Thoracic aorta (tissue), 2 donors: Measurements from ENCODE around the gene WIZ. TPM values are rescaled to one million over a fixed set of nuclear protein-coding genes. Genes with fewer than 3 reads are reported as not detected.
"Not testable (repeated sequence)": the region's sequence is repeated elsewhere in the genome, so short reads cannot be mapped to it uniquely, and the experiment has no call there.

Source experiments
- ATAC-seq: fragments of 150-250 bp; one replicate; pipeline ENCODE4 v1.8.0; 2017; ENCODE audit warnings: low read depth; ENCODE audit not compliant: insufficient number of reproducible peaks, low FRiP score
- DNase-seq: peaks from one replicate; pipeline ENCODE4 v3.0.0-alpha.2; 2020; ENCODE audit warnings: low spot score
- H3K27ac ChIP-seq, 2 donors: fragments of 200-600 bp; sonication (generic); 1 replicate in 1 of 2; 2 replicates in 1 of 2; pipeline ENCODE4 v1.5.1; 2016; ENCODE audit warnings: mild to moderate bottlenecking in 2 of 2, moderate library complexity in 2 of 2
- H3K27me3 ChIP-seq: fragments of 200-600 bp; sonication (generic); replicated peaks from 2 replicates; pipeline ENCODE4 v1.6.0; 2016; ENCODE audit warnings: mild to moderate bottlenecking; ENCODE audit not compliant: insufficient read depth
- H3K36me3 ChIP-seq: fragments of 200-600 bp; sonication (generic); one replicate; pipeline ENCODE4 v1.5.1; 2016
- H3K4me1 ChIP-seq, 2 donors: fragments of 200-600 bp; sonication (generic); 1 replicate in 1 of 2; 2 replicates in 1 of 2; pipeline versions ENCODE4 v1.5.1 to v1.6.0; 2016; ENCODE audit warnings: low read depth in 2 of 2, mild to moderate bottlenecking in 1 of 2; ENCODE audit not compliant: control insufficient read depth in 1 of 2
- H3K4me3 ChIP-seq: fragments of 200-600 bp; sonication (generic); 2 replicates; pipeline ENCODE4 v1.5.1; 2016; ENCODE audit warnings: mild to moderate bottlenecking
- H3K9me3 ChIP-seq: fragments of 200-600 bp; sonication (generic); 2 replicates; pipeline ENCODE4 v1.5.1; 2016
- total RNA-seq, 2 donors: library from RNA; depleted of rRNA; stranded (reverse); fragments of >200 nt; gene quantifications; one replicate each; pipeline versions ENCODE4 v1.1.0 to v1.2.3, GENCODE V29; 2016
- TF ChIP-seq, protein P1 (sequence below): fragments of 200-600 bp; sonication (generic); IDR thresholded peaks from one replicate; pipeline ENCODE4 v1.5.1; 2019; ENCODE audit warnings: antibody characterized with exemption

The WIZ gene
- total RNA-seq, 2 donors from 2014 or later = 37.8 to 45.3 TPM

DNA sequence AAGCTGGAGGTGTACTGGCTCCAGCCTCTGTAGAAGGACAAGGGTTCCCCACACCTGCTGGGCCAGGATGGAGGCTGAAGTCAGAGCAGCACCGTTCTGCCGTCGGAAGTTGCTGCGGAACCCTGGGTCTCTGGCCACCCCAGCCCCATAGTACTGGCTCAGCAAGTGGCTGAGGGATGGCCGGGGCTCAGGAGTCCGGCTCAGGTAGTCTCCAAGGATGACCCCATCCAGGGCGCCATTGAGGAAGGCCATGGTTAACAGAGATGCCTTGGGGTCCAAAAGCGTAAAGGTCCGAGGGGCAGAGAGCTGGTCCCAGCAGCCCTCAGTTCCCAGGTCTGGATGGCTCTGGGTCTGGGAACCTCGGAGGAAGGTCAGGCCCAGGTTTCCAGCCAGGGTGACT lies 25.9 kb upstream of the WIZ start:
- H3K4me1 ChIP-seq = no peaks in the 10 kb centered on the region
- TF ChIP-seq, protein P1, sequence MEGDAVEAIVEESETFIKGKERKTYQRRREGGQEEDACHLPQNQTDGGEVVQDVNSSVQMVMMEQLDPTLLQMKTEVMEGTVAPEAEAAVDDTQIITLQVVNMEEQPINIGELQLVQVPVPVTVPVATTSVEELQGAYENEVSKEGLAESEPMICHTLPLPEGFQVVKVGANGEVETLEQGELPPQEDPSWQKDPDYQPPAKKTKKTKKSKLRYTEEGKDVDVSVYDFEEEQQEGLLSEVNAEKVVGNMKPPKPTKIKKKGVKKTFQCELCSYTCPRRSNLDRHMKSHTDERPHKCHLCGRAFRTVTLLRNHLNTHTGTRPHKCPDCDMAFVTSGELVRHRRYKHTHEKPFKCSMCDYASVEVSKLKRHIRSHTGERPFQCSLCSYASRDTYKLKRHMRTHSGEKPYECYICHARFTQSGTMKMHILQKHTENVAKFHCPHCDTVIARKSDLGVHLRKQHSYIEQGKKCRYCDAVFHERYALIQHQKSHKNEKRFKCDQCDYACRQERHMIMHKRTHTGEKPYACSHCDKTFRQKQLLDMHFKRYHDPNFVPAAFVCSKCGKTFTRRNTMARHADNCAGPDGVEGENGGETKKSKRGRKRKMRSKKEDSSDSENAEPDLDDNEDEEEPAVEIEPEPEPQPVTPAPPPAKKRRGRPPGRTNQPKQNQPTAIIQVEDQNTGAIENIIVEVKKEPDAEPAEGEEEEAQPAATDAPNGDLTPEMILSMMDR = no peak

DNA sequence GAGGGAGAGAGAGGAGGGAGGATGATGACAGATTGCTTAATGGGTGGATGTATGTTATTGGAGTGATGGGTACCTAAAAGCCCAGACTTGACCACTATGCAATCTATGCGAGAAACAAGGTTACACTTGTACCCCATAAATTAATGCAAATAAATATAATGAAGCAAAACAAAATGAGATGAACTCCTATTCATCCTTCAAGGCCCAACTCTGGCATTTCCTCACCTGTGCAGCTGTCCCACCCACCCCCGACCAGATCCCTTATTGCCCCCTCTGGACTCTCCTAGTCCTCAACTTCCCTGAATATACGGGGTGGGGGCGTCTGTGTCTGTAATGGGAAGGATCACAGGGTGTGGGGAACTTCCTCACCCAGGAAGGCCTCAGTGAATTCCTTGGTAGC lies 25.4 kb upstream of the WIZ start:
- DNase-seq (no peak), ATAC-seq (no peak)
- TF ChIP-seq, protein P1 = no peak
- H3K27ac ChIP-seq = no peak overlapping the region
- no peaks in the 10 kb centered on the region for H3K27me3 ChIP-seq
- H3K4me1 ChIP-seq = no peaks in the 10 kb centered on the region
- H3K9me3 ChIP-seq = no peaks in the 10 kb centered on the region
- H3K36me3 ChIP-seq = no peaks in the 10 kb centered on the region
- no peak overlapping the region for H3K4me3 ChIP-seq

More for the DNA sequence above, 25.9 kb upstream of the WIZ start:
- no peak overlapping the region for H3K27ac ChIP-seq
- ATAC-seq (no peak), DNase-seq (no peak)
- H3K36me3 ChIP-seq = no peaks in the 10 kb centered on the region
- H3K9me3 ChIP-seq = no peaks in the 10 kb centered on the region
- H3K4me3 ChIP-seq = no peak overlapping the region
- H3K27me3 ChIP-seq = no peaks in the 10 kb centered on the region

DNA sequence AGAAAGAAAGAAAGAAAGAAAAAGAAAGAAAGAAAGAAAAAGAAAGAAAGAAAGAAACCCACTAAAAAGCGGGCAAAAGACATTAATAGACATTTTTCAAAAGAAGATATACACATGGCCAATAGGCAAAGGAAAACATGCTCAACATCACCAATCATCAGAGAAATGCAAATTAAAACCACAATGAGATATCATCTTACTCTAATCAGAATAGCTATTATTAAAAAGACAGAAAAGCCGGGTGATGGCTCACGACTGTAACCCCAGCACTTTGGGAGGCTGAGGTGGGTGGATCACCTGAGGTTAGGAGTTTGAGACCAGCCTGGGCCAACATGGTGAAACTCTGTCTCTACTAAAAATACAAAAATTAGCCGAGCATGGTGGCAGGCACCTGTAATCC lies 24.1 kb upstream of the WIZ start:
- not testable (repeated sequence) for H3K27ac ChIP-seq, DNase-seq

DNA sequence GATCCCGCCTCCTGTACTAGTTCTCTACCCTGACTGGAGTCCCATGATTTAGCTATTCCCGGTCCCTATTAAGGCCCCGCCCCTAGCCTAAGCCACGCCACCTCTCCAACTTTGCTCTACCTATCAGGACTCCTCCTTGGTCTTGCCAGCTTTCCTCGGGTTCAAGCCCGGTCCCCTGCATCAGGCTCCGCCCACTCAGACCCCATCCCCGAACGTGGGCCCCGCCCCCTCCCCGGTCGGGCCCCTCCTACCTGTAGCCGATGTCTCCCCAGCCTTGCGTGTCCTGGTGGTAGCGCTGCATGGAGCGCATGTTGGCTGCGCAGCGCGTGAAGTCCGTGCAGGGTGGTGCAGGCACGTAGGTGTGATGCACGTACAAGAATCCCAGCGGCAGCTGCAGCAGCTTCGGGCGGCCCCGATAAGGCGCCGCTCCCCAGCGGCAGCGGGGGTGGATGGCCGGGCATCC lies 21.9 kb upstream of the WIZ start:
- ATAC-seq = no peak
- no peaks in the 10 kb centered on the region for H3K27me3 ChIP-seq
- DNase-seq = no peak

More for the DNA sequence above, 24.1 kb upstream of the WIZ start:
- not testable (repeated sequence) for H3K4me1 ChIP-seq, H3K9me3 ChIP-seq, H3K36me3 ChIP-seq, H3K4me3 ChIP-seq, H3K27me3 ChIP-seq, ATAC-seq

DNA sequence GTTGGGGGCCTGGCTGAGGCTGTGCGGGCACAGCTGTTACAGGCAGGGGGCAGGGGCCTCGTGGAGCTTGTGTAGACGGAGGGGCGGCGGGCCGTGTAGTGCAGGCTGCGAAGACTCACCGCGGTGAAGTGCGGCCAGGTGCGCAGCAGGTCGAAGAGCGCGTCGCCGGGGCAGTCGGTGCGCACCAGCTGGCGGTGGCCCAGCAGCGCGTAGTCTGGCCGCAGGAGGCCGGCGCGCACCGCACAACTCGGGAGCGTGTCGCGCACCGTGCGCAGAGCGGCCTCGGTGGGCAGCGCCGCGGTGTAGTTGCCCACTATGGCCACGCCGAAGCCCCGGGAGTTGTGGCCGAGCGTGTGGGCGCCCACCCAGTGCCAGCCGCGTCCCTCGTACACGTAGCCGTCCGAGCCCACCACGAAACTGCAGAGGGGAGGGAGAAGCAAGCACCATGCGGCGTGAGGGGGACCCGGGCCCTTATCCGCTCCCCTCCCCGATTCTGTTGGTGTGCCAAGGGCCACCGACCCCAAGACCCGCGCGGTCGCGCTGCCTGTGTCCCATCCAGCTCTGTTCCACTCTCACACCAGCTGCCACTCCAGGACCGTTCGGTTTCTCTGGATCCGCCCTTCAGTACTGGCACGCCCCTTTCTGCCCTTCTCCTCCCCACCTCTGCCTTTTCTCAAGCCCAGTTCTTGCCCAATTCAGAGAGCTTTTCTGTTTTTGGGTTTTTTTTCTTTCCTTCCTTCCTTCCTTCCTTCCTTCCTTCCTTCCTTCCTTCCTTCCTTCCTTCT lies 19.9 kb upstream of the WIZ start:
- no peak for DNase-seq
- H3K9me3 ChIP-seq = no peaks in the 10 kb centered on the region
- peaks cover 0 to 9% of the 10 kb centered on the region in 2 donors for H3K4me1 ChIP-seq
- no peak overlapping the region for H3K27ac ChIP-seq
- H3K36me3 ChIP-seq = no peaks in the 10 kb centered on the region
- H3K4me3 ChIP-seq = peak overlapping the region; percentile 63
- no peaks in the 10 kb centered on the region for H3K27me3 ChIP-seq
- ATAC-seq = no peak
- TF ChIP-seq, protein P1 = no peak

More for the DNA sequence above, 21.9 kb upstream of the WIZ start:
- Histone ChIP-seq H3K27ac (no peak overlapping the region), H3K36me3 (no peaks in the 10 kb centered on the region), H3K4me1 (peaks cover 0 to 9% of the 10 kb centered on the region in 2 donors), H3K9me3 (no peaks in the 10 kb centered on the region), H3K4me3 (no peak overlapping the region)
- TF ChIP-seq, protein P1 = no peak
